GM12875 (cell line): ENCODE data around the gene STX2.
"Not testable (repeated sequence)": the region's sequence is repeated elsewhere in the genome, so short reads cannot be mapped to it uniquely, and the experiment has no call there.

Source experiments
- H3K4me3 ChIP-seq: one replicate; pipeline ENCODE4 v1.5.1; 2011; ENCODE audit warnings: low read depth, low read length, control low read depth
- CTCF ChIP-seq: IDR thresholded peaks from 2 replicates; pipeline ENCODE4 v1.5.1; 2011; ENCODE audit warnings: low read depth, mild to moderate bottlenecking, control low read depth, inconsistent platforms, low read length, moderate library complexity, borderline replicate concordance; ENCODE audit not compliant: insufficient read depth

Gene STX2

GRCh38 chr12:130838951-130839769 lies at the start of gene STX2:
Gene STX2 (minus strand): TSS chr12:130839250. CDS start chr12:130839099, 151 bp downstream.
- H3K4me3 ChIP-seq = peak within 1 kb of the TSS; percentile 70
- TF ChIP-seq CTCF = 0 out of 2 replicates have a peak, but pooled peaks have one; percentile 15

DNA sequence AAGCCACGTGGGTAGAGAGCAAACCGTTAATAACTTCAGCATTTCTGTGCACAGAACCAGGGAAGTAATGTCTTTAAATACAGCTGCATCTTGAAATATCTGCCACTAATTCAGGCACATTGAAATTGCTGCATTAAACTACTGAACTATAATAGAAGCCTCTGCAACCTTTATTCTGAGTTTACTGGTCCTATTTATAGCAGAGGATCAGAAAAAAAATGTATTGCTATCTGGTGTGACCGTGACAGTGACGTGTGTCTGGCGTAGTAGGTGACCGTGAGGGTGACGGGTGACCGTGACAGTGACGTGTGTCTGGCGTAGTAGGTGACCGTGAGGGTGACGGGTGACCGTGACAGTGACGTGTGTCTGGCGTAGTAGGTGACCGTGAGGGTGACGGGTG lies 48.1 kb upstream of the STX2 start:
- not testable (repeated sequence) for H3K4me3 ChIP-seq

DNA sequence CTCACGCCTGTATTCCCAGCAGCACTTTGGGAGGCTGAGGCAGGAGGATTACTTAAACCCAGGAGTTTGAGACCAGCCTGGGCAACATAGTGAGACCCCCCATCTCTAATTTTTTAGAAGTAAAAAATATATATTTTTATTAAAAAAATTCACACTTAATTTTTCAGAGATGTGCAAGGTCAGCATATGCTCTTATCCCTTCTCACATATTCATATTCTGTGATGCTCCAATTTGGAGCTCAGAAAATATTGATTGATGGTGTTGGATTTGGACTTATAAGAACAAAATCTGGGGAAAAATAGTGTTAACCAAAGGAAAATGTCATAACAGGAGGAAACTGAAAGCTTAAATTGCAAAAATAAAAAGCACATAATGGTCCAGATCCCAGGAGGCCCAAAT lies 42.5 kb upstream of the STX2 start:
- H3K4me3 ChIP-seq = no peak overlapping the region
- TF ChIP-seq CTCF = no peak

DNA sequence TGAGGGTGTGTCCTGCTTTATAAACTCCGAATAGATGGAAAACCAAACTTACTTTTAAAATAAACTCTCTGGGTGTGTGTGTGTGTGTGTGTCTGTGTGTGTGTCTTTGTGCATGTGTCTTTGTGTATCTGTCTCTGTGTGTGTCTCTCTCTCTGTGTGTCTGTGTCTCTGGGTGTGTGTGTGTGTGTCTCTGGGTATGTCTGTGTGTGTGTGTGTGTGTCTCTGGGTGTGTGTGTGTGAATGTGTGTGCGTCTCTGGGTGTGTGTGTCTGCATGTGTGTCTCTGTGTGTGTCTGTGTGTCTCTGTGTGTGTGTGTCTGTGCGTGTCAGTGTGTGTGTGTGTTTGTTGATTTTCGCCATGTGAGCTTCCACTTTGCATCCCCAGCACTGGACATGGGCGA lies 42.0 kb upstream of the STX2 start:
- TF ChIP-seq CTCF = no peak

DNA sequence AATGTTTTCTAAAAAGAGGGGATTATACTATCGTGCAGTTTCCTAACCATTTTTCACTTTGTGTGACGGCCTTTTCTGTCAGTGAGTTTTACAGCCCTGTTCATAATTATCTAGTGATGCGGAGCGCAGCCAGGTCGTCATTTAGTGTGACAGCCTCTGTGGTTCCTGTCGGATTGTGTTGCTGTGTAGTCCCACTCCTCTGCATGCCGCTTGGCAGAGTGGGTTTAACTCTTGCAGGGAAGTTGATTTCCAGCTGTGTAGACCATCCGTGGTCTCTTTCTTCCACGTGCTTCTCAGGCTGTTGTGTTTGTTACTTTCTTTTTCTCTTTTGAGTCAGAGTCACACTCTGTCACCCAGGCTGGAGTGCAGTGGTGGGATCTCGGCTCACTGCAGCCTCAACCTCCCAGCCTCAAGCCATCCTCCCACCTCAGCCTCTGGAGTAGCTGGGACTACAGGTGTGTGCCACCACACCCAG lies 41.4 kb upstream of the STX2 start:
- TF ChIP-seq CTCF = no peak
- no peak overlapping the region for H3K4me3 ChIP-seq

More for the DNA sequence above, 42.0 kb upstream of the STX2 start:
- no peak overlapping the region for H3K4me3 ChIP-seq

DNA sequence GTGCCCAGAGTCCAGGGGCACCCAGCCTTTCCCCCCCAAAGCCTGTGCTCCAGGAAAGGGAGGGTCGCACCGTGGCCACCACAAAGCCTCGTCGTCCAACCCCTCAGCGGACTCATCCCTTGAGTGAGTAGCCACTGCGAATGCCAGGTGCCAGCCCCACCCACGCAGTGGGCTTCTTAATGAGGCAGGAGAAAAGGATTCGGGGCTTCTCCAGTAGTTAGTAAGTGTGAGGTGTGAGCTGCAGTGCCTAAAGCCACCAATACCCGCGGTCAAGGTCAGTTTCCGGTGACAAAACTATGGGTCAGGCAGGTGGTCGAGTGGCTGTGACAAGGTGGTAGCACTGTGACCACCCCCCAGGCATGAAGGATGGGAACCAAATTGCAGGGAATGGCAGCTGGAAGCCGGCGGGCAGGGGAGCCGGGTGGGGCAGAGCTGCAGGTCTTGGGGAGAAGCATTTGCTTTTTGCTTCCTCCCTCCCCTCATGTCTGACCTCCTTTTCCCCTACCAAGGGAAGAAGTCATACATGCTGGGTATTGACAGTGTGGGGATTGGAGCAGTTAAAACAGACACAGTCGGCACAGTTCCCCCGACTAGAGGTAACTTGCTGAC lies 40.8 kb upstream of the STX2 start:
- no peak overlapping the region for H3K4me3 ChIP-seq
- TF ChIP-seq CTCF = no peak

GRCh38 chr12:130879212-130879686 lies 40.2 kb upstream of the STX2 start:
- no peak overlapping the region for H3K4me3 ChIP-seq
- TF ChIP-seq CTCF = no peak
